Upper lobe of left lung (tissue), 6 donors: ENCODE measurements around the gene C11orf54. TPM values are rescaled to one million over a fixed set of nuclear protein-coding genes. Genes with fewer than 3 reads are reported as not detected.
A peak's percentile ranks its signal among the peaks of the same experiment; 100 is the strongest.

Experiments used
- ATAC-seq, 2 donors: fragments of 200-7000 bp; cut with Tn5 transposase; one replicate each; pipeline ENCODE4 v1.9.1; 2022; ENCODE audit warnings: mild to moderate bottlenecking in 2 of 2, moderate library complexity in 2 of 2; ENCODE audit not compliant: low FRiP score in 2 of 2
- DNase-seq, 2 donors: peaks; one replicate each; pipeline ENCODE4 v3.0.0-alpha.2; 2019 to 2020
- H3K27ac ChIP-seq, 4 donors: fragments of 200-600 bp; sonication (generic); one replicate each; pipeline ENCODE4 v1.5.1; 2016 to 2019
- H3K27me3 ChIP-seq, 4 donors: fragments of 200-600 bp; sonication (generic); one replicate each; pipeline ENCODE4 v1.5.1; 2017 to 2019
- H3K36me3 ChIP-seq, 4 donors: fragments of 200-600 bp; sonication (generic); one replicate each; pipeline ENCODE4 v1.5.1; 2016 to 2019
- H3K4me1 ChIP-seq, 4 donors: fragments of 200-600 bp; sonication (generic); one replicate each; pipeline ENCODE4 v1.5.1; 2018 to 2019
- H3K4me3 ChIP-seq, 4 donors: fragments of 200-600 bp; sonication (generic); one replicate each; pipeline ENCODE4 v1.5.1; 2017 to 2019; ENCODE audit warnings: mild to moderate bottlenecking in 2 of 4, moderate library complexity in 1 of 4
- H3K9me3 ChIP-seq, 4 donors: fragments of 200-600 bp; sonication (generic); one replicate each; pipeline ENCODE4 v1.5.1; 2018 to 2019
- CTCF ChIP-seq, 6 experiments: fragments of 450-650 bp in 4 of 6; fragments of 200-600 bp in 2 of 6; sonication (generic) in 2 of 6; IDR thresholded peaks; one replicate each; pipeline ENCODE4 v1.5.1; 2016 to 2019; ENCODE audit warnings: antibody characterized with exemption in 6 of 6
- EP300 ChIP-seq, 4 donors: sonication (generic); formaldehyde crosslinking; IDR thresholded peaks; one replicate each; pipeline ENCODE4 v1.5.1; 2017; ENCODE audit warnings: antibody characterized with exemption in 4 of 4, control low read depth in 2 of 4
- POLR2A ChIP-seq, 4 donors: fragments of 450-650 bp; IDR thresholded peaks; one replicate each; pipeline ENCODE4 v1.5.1; 2016 to 2017; ENCODE audit warnings: antibody characterized with exemption in 4 of 4, mild to moderate bottlenecking in 2 of 4
- POLR2AphosphoS5 ChIP-seq, 2 donors: sonication (generic); formaldehyde crosslinking; IDR thresholded peaks; one replicate each; pipeline ENCODE4 v1.5.1; 2017; ENCODE audit warnings: antibody characterized with exemption in 2 of 2
- WGBS, 2 donors: methylation state at CpG; one replicate each; pipeline ENCODE4 v1.1.5; 2017 to 2018; 5-methylcytosine and 5-hydroxymethylcytosine counted together
- total RNA-seq, 6 donors: library from RNA; depleted of rRNA in 4 of 6; stranded (reverse); fragments of >200 nt in 4 of 6; gene quantifications; one replicate each; pipeline versions ENCODE4 v1.1.0 to v1.2.1, GENCODE V29; 2016 to 2021
- donor health status: DM: no; HTN: no; CAD: no; lungs with moderate emphysema.
- donor health status: DM: no; HTN: yes; CAD: no; lungs with severe emphysema.

Gene C11orf54
- total RNA-seq, 6 donors from 2014 or later = 23.6 to 81.3 (median 39.8) TPM

DNA sequence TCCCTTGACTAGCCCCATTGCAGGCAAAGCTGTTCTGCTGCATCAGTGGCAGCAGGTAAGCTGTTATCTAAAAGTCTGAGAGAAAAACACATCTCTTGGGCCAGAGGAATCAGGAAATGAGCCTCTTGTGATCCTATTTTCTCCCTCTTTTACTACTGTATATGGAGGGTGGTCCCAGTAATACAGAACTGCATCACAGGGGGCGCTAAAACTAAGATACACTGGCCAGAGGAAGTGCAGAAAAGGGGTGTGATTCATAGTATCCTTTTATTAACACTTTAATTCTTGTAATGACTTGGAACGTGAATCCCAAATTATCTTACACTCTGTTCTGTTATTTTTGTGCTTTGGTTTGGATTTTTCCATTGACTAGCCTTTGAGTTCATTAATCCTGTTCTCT, 33.8 kb downstream of the C11orf54 start:
- H3K9me3 ChIP-seq = no peaks in the 10 kb centered on the region
- H3K4me1 ChIP-seq = no peaks in the 10 kb centered on the region
- no peaks in the 10 kb centered on the region for H3K27me3 ChIP-seq
- no peaks in the 10 kb centered on the region for H3K36me3 ChIP-seq
- no peak overlapping the region for H3K4me3 ChIP-seq
- H3K27ac ChIP-seq = no peak overlapping the region
- ATAC-seq = no peak
- no peak for DNase-seq
- WGBS, 2 donors = 63 to 68% methylated on average over 2 of the region's 2 CpGs
- TF ChIP-seq POLR2A (IDR thresholded peaks at IDR 0.05) = no peak
- no peak for TF ChIP-seq POLR2AphosphoS5 (IDR thresholded peaks at IDR 0.05)
- no peak for TF ChIP-seq EP300 (IDR thresholded peaks at IDR 0.05)

DNA sequence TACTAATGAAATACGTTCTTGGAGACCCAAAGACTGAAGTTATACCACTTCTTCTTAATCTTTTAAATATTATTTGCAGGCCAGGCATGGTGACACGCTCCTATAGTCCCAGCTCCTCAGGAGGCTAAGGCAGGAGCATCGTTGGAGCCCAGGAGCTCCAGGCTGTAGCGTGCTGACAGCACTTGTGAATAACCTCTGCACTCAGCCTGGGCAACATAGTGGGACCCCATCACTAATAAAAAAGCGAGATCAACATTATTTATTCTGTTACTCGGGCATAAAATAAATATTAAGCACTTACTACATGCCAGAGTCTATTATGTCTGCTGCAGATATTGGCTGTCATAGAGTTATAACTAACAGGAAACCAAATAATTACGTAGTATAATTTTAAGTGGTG, 41.9 kb downstream of the C11orf54 start:
- H3K4me3 ChIP-seq = peak overlapping the region in 3 of 4 donors; percentile 65 to 92 (median 84)

GRCh38 chr11:93783765-93784144, 42.3 kb downstream of the C11orf54 start:
- TF ChIP-seq CTCF (IDR thresholded peaks at IDR 0.05) (peak in 1 of 6 experiments; percentile 38), EP300 (IDR thresholded peaks at IDR 0.05) (no peak), POLR2AphosphoS5 (IDR thresholded peaks at IDR 0.05) (no peak)
- Histone ChIP-seq H3K4me3 (peak overlapping the region; percentile 65 to 92 (median 76)), H3K4me1 (peaks cover 23 to 33% (median 27%) of the 10 kb centered on the region in 4 donors), H3K27me3 (no peaks in the 10 kb centered on the region), H3K36me3 (peaks cover 0 to 11% (median 3%) of the 10 kb centered on the region in 4 donors), H3K27ac (peak overlapping the region; percentile 88 to 97 (median 94)), H3K9me3 (no peaks in the 10 kb centered on the region)
- DNase-seq (peak; percentile 28 to 61), ATAC-seq (peak; percentile 51 to 74)
- WGBS, 2 donors = 0% methylated on average over 10 of the region's 10 CpGs

More for the DNA sequence above, 41.9 kb downstream of the C11orf54 start:
- 48 to 50% methylated on average over 7 of the region's 7 CpGs for whole genome bisulfite sequencing, 2 donors
- Histone ChIP-seq H3K36me3 (peaks cover 0 to 9% (median 3%) of the 10 kb centered on the region in 4 donors), H3K4me1 (peaks cover 23 to 33% (median 27%) of the 10 kb centered on the region in 4 donors), H3K9me3 (no peaks in the 10 kb centered on the region), H3K27me3 (no peaks in the 10 kb centered on the region), H3K27ac (peak overlapping the region; percentile 88 to 97 (median 94))
- TF ChIP-seq CTCF (IDR thresholded peaks at IDR 0.05) (no peak), POLR2A (IDR thresholded peaks at IDR 0.05) (no peak), EP300 (IDR thresholded peaks at IDR 0.05) (no peak), POLR2AphosphoS5 (IDR thresholded peaks at IDR 0.05) (no peak)
- ATAC-seq (no peak), DNase-seq (no peak)

DNA sequence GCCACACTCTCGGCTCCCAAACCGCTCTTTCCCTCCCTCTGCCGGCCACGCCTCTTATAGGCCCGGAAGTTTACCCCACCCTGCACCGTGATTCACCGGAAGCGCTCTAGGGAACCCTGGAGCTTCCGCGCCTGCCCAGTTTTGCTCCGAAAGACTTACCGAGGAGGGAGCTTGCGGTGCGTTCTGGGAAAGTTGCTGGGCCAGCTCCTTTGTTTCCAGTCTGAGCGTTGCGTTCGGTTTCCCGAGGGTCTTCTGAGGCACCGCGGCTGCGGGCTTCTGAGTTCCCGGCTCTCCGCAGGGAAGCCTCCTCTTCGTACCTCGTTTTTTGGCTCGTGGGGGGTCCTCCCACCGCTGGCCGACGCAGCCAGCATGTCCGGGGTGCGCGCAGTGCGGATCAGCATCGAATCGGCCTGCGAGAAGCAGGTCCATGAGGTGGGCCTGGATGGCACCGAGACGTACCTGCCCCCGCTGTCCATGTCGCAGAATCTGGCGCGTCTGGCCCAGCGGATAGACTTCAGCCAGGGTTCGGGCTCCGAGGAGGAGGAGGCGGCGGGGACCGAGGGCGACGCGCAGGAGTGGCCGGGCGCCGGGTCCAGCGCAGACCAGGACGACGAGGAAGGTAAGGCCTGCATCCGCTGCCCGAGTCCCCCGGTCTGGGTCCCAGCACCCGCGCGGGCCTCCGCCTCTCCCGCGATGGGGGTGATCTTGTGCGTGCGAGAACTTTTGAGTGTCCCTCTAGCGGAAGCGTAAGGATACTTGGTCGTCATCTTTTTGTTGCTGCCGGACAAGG, 42.9 kb downstream of the C11orf54 start, which contains the start of gene MED17:
Gene MED17, plus strand, starts transcription at position 138 of the 790 bp plus-strand sequence. Its CDS starts 232 bp downstream, at position 370.
- 0% methylated on average over 14 to 42 of the region's 72 CpGs for WGBS, 2 donors
- peak; percentile 99 to 100 for ATAC-seq
- Histone ChIP-seq H3K4me1 (peaks cover 23 to 33% (median 27%) of the 10 kb centered on the region in 4 donors), H3K9me3 (no peaks in the 10 kb centered on the region), H3K27ac (peak within 1 kb of the TSS; percentile 88 to 97 (median 94)), H3K4me3 (peak within 1 kb of the TSS; percentile 65 to 92 (median 76)), H3K27me3 (no peaks in the 10 kb centered on the region), H3K36me3 (peaks cover 0 to 17% (median 6%) of the 10 kb centered on the region in 4 donors)
- DNase-seq = peak; percentile 91 to 94
- TF ChIP-seq CTCF (IDR thresholded peaks at IDR 0.05) = peak; percentile 26 to 65 (median 48)
- TF ChIP-seq POLR2A (IDR thresholded peaks at IDR 0.05) = peak in 3 of 4 donors; percentile 72 to 89 (median 85)
- peak; percentile 87 to 94 for TF ChIP-seq POLR2AphosphoS5 (IDR thresholded peaks at IDR 0.05)
- TF ChIP-seq EP300 (IDR thresholded peaks at IDR 0.05) = no peak

DNA sequence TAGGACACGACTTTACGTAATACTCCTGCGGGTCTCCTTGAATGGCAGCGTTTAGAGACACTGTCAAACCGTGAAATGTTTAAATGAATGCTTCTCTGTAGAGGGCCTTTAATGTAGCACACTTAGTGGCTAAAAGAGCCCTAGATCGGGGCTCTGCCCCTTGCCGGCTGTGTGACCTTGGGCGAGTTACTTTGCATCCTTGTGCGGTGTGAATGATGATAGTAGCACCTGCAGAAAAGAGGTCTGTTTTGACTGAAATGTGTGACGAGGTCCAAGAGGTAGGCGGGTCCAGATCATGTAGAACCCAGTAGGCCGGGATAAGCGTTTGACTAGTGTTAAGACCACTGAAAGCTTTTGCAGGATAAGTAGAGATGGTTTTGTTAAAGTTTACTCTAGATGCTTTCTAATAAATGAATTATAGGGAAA, 43.5 kb downstream of the C11orf54 start:
- Histone ChIP-seq H3K9me3 (no peaks in the 10 kb centered on the region), H3K4me3 (peak overlapping the region; percentile 65 to 92 (median 76)), H3K4me1 (peaks cover 23 to 33% (median 27%) of the 10 kb centered on the region in 4 donors), H3K36me3 (peaks cover 0 to 23% (median 10%) of the 10 kb centered on the region in 4 donors), H3K27me3 (no peaks in the 10 kb centered on the region), H3K27ac (peak overlapping the region; percentile 88 to 97 (median 94))
- TF ChIP-seq CTCF (IDR thresholded peaks at IDR 0.05) (no peak), POLR2AphosphoS5 (IDR thresholded peaks at IDR 0.05) (no peak), POLR2A (IDR thresholded peaks at IDR 0.05) (no peak)
- 0 to 1% methylated on average over 8 to 13 of the region's 13 CpGs for WGBS, 2 donors
- DNase-seq (no peak), ATAC-seq (no peak)
